Nephron (organoid): ENCODE results near the gene PLSCR1.

Experiments
- H3K27ac Mint-ChIP-seq, 3 experiments: 2 replicates each; pipeline ENCODE4 v1.8.0; 2020; ENCODE audit warnings: mixed read lengths in 3 of 3, mild to moderate bottlenecking in 2 of 3, moderate library complexity in 1 of 3
- H3K27me3 Mint-ChIP-seq: 2 replicates; pipeline ENCODE4 v1.8.0; 2021; ENCODE audit warnings: low read depth, mild to moderate bottlenecking, moderate library complexity, mixed read lengths
- H3K36me3 Mint-ChIP-seq: 2 replicates; pipeline ENCODE4 v1.8.0; 2020; ENCODE audit warnings: low read depth, mixed read lengths
- H3K4me1 Mint-ChIP-seq: 2 replicates; pipeline ENCODE4 v1.8.0; 2020; ENCODE audit warnings: mixed read lengths
- H3K4me3 Mint-ChIP-seq, 3 experiments: 2 replicates each; pipeline ENCODE4 v1.8.0; 2020; ENCODE audit warnings: mild to moderate bottlenecking in 3 of 3, mixed read lengths in 3 of 3, moderate library complexity in 2 of 3
- H3K9me3 Mint-ChIP-seq: 2 replicates; pipeline ENCODE4 v1.8.0; 2020; ENCODE audit warnings: mixed read lengths
- CTCF ChIP-seq, 3 experiments: fragments of 200-600 bp; sonication (generic); IDR thresholded peaks; one replicate each; pipeline ENCODE4 v1.5.0; 2021; ENCODE audit warnings: antibody characterized with exemption in 3 of 3; ENCODE audit not compliant: unreplicated experiment in 3 of 3

The PLSCR1 gene

GRCh38 chr3:146542179-146542578, 2.2 kb downstream of the PLSCR1 start:
- Mint-ChIP-seq H3K27me3 (no peaks in the 10 kb centered on the region), H3K9me3 (no peaks in the 10 kb centered on the region), H3K4me1 (peaks cover 29% of the 10 kb centered on the region), H3K4me3 (peak overlapping the region; percentile 96 to 99 (median 99)), H3K36me3 (peaks cover 10% of the 10 kb centered on the region), H3K27ac (peak overlapping the region in 2 of 3 experiments; percentile 48 to 97)
- no peak for TF ChIP-seq CTCF (IDR thresholded peaks at IDR 0.05; ENCODE audit: unreplicated experiment in 3 of 3)

GRCh38 chr3:146540978-146541377, 3.4 kb downstream of the PLSCR1 start:
- no peak for TF ChIP-seq CTCF (IDR thresholded peaks at IDR 0.05; ENCODE audit: unreplicated experiment in 3 of 3)
- Mint-ChIP-seq H3K9me3 (no peaks in the 10 kb centered on the region), H3K4me1 (peaks cover 32% of the 10 kb centered on the region), H3K27ac (peak overlapping the region in 1 of 3 experiments; percentile 25), H3K27me3 (no peaks in the 10 kb centered on the region), H3K4me3 (peak overlapping the region in 2 of 3 experiments; percentile 29 to 47), H3K36me3 (peaks cover 12% of the 10 kb centered on the region)

GRCh38 chr3:146540236-146540635, 4.2 kb downstream of the PLSCR1 start:
- H3K27ac Mint-ChIP-seq = no peak overlapping the region
- H3K27me3 Mint-ChIP-seq = no peaks in the 10 kb centered on the region
- no peaks in the 10 kb centered on the region for H3K9me3 Mint-ChIP-seq
- H3K36me3 Mint-ChIP-seq = peaks cover 12% of the 10 kb centered on the region
- peaks cover 33% of the 10 kb centered on the region for H3K4me1 Mint-ChIP-seq
- H3K4me3 Mint-ChIP-seq = no peak overlapping the region
- TF ChIP-seq CTCF (IDR thresholded peaks at IDR 0.05; ENCODE audit: unreplicated experiment in 3 of 3) = no peak

GRCh38 chr3:146539315-146539714, 5.1 kb downstream of the PLSCR1 start:
- H3K4me3 Mint-ChIP-seq = no peak overlapping the region
- H3K4me1 Mint-ChIP-seq = peaks cover 37% of the 10 kb centered on the region
- no peaks in the 10 kb centered on the region for H3K9me3 Mint-ChIP-seq
- no peak overlapping the region for H3K27ac Mint-ChIP-seq
- H3K36me3 Mint-ChIP-seq = peaks cover 14% of the 10 kb centered on the region
- no peaks in the 10 kb centered on the region for H3K27me3 Mint-ChIP-seq
- TF ChIP-seq CTCF (IDR thresholded peaks at IDR 0.05; ENCODE audit: unreplicated experiment in 3 of 3) = no peak

- no peak for TF ChIP-seq CTCF (IDR thresholded peaks at IDR 0.05; ENCODE audit: unreplicated experiment in 3 of 3)
- Mint-ChIP-seq H3K4me1 (peaks cover 28% of the 10 kb centered on the region), H3K27me3 (no peaks in the 10 kb centered on the region), H3K36me3 (peaks cover 19% of the 10 kb centered on the region), H3K4me3 (no peak overlapping the region), H3K27ac (no peak overlapping the region), H3K9me3 (no peaks in the 10 kb centered on the region)
Observed at GRCh38 chr3:146537603-146538002, 6.8 kb downstream of the PLSCR1 start.

GRCh38 chr3:146536681-146537080, 7.7 kb downstream of the PLSCR1 start:
- H3K36me3 Mint-ChIP-seq = peaks cover 19% of the 10 kb centered on the region
- H3K27ac Mint-ChIP-seq = peak overlapping the region in 2 of 3 experiments; percentile 25 to 53
- no peaks in the 10 kb centered on the region for H3K27me3 Mint-ChIP-seq
- no peaks in the 10 kb centered on the region for H3K9me3 Mint-ChIP-seq
- H3K4me3 Mint-ChIP-seq = no peak overlapping the region
- peaks cover 22% of the 10 kb centered on the region for H3K4me1 Mint-ChIP-seq
- no peak for TF ChIP-seq CTCF (IDR thresholded peaks at IDR 0.05; ENCODE audit: unreplicated experiment in 3 of 3)
